ENCODE data around the gene BEX1. TPM values are rescaled to one million over a fixed set of nuclear protein-coding genes. Genes with fewer than 3 reads are reported as not detected.
"Not testable (repeated sequence)": the region's sequence is repeated elsewhere in the genome, so short reads cannot be mapped to it uniquely, and the experiment has no call there.

Gene BEX1
- polyA plus RNA-seq, 2 of the 4 experiments (the other 2 are of a cell fraction) = not detected

GRCh38 chrX:103052625-103053024 lies 11.3 kb downstream of the BEX1 start:
- H3K4me1 ChIP-seq = no peaks in the 10 kb centered on the region
- H3K4me2 ChIP-seq = no peak overlapping the region
- no peak overlapping the region for H3K4me3 ChIP-seq
- ChIA-PET CTCF (interaction anchor here (0.6 kb wide), 1 partner anchor 242 kb away, joined by 3 read pairs; no protein-coding TSS in a partner anchor), POLR2A (no interaction called here)
- TF ChIP-seq KDM1A (IDR thresholded peaks at IDR 0.05; ENCODE audit: low read depth) (no peak), POLR2A (IDR thresholded peaks at IDR 0.05; ENCODE audit: low read length) (no peak), NPAS2 (CRISPR knock-in tag; IDR thresholded peaks at IDR 0.05; ENCODE audit: borderline replicate concordance) (no peak), KDM5A (IDR thresholded peaks at IDR 0.05) (no peak), ZC3H11A (IDR thresholded peaks at IDR 0.05) (no peak), GATA3 (IDR thresholded peaks at IDR 0.05; ENCODE audit: borderline replicate concordance) (no peak), TP53 (CRISPR knock-in tag; IDR thresholded peaks at IDR 0.05) (no peak), HOXB13 (CRISPR knock-in tag; IDR thresholded peaks at IDR 0.05; ENCODE audit: low read depth) (no peak), RCOR1 (IDR thresholded peaks at IDR 0.05; ENCODE audit: low read depth, low read length) (no peak), FOSL2 (IDR thresholded peaks at IDR 0.05) (no peak), FOSL2 (CRISPR knock-in tag; IDR thresholded peaks at IDR 0.05) (no peak), CBX8 (IDR thresholded peaks at IDR 0.05) (no peak), TFCP2L1 (CRISPR knock-in tag; IDR thresholded peaks at IDR 0.05) (no peak)
- FAIRE-seq = no peak
- H3K27ac ChIP-seq = no peak overlapping the region
- DNase-seq (ENCODE audit: low read depth in 1 of 2, low spot score in 1 of 2) = no peak
- no peak for ATAC-seq
- no peaks in the 10 kb centered on the region for H3K9me3 ChIP-seq

GRCh38 chrX:103051260-103051789 lies 12.6 kb downstream of the BEX1 start:
- TF ChIP-seq FOXS1 (CRISPR knock-in tag; IDR thresholded peaks at IDR 0.05) (no peak), REST (IDR thresholded peaks at IDR 0.05) (peak; percentile 16; the same call in 1 of the 2 replicates)
- CTCF ChIA-PET = interaction anchor here (0.6 kb wide), 1 partner anchor 154 kb away, joined by 3 read pairs; no protein-coding TSS in a partner anchor
- POLR2A ChIA-PET = no interaction called here

GRCh38 chrX:103033371-103033770 lies 30.6 kb downstream of the BEX1 start:
- POLR2A ChIA-PET; DNase-seq (ENCODE audit: low read depth in 1 of 2, low spot score in 1 of 2); H3K9me3 ChIP-seq; H3K4me1 ChIP-seq; H3K4me3 ChIP-seq; H3K4me2 ChIP-seq; CTCF ChIA-PET; ATAC-seq; H3K27ac ChIP-seq: not testable (repeated sequence)
- WGBS (ENCODE audit: missing lambda C conversion rate) = 0% methylated on average over 1 of the region's 1 CpG
- peak; percentile 73 for FAIRE-seq

More at GRCh38 chrX:103051260-103051789, 12.6 kb downstream of the BEX1 start:
- no peak overlapping the region for H3K4me2 ChIP-seq
- H3K9me3 ChIP-seq = no peaks in the 10 kb centered on the region
- WGBS (ENCODE audit: missing lambda C conversion rate) = 8% methylated on average over 8 of the region's 8 CpGs
- no peak overlapping the region for H3K27ac ChIP-seq
- no peak for ATAC-seq
- no peak for FAIRE-seq
- no peaks in the 10 kb centered on the region for H3K4me1 ChIP-seq
- H3K4me3 ChIP-seq = no peak overlapping the region
- no peak for DNase-seq (ENCODE audit: low read depth in 1 of 2, low spot score in 1 of 2)

GRCh38 chrX:103017542-103017941 lies 46.4 kb downstream of the BEX1 start:
- H3K4me1 ChIP-seq = no peaks in the 10 kb centered on the region
- ChIA-PET CTCF (no interaction called here), POLR2A (no interaction called here)
- H3K9me3 ChIP-seq = no peaks in the 10 kb centered on the region
- DNase-seq (ENCODE audit: low read depth in 1 of 2, low spot score in 1 of 2) (no peak), FAIRE-seq (no peak), ATAC-seq (no peak)
- WGBS (ENCODE audit: missing lambda C conversion rate) = 4% methylated on average over 4 of the region's 4 CpGs
- no peak overlapping the region for H3K27ac ChIP-seq
- H3K4me3 ChIP-seq = no peak overlapping the region
- no peak overlapping the region for H3K4me2 ChIP-seq
- TF ChIP-seq PBX3 (IDR thresholded peaks at IDR 0.05) (no peak), CBX8 (IDR thresholded peaks at IDR 0.05) (no peak), SREBF2 (IDR thresholded peaks at IDR 0.05) (no peak), HOXB13 (CRISPR knock-in tag; IDR thresholded peaks at IDR 0.05; ENCODE audit: low read depth) (no peak), CEBPB (IDR thresholded peaks at IDR 0.05) (no peak), EHMT2 (IDR thresholded peaks at IDR 0.05; ENCODE audit: low read depth) (no peak), NPAS2 (CRISPR knock-in tag; IDR thresholded peaks at IDR 0.05; ENCODE audit: borderline replicate concordance) (no peak), EHF (CRISPR knock-in tag; IDR thresholded peaks at IDR 0.05) (no peak), NFE2L2 (conservative IDR thresholded peaks at IDR 0.05; ENCODE audit: low read length) (no peak), BHLHE40 (IDR thresholded peaks at IDR 0.05; ENCODE audit: low read depth, low read length) (no peak), FOSL2 (IDR thresholded peaks at IDR 0.05) (no peak), FOSL2 (CRISPR knock-in tag; IDR thresholded peaks at IDR 0.05) (no peak)

All from A549 (cell line).